Uterus (tissue), 2 donors: ENCODE results near the gene KLK7.

ENCODE experiments used
- POLR2A ChIP-seq, 2 donors: fragments of 450-650 bp; IDR thresholded peaks; one replicate each; pipeline ENCODE4 v1.6.1; 2016; ENCODE audit warnings: antibody characterized with exemption in 2 of 2, mild to moderate bottlenecking in 1 of 2, moderate library complexity in 1 of 2
- TF ChIP-seq, protein P1 (sequence below), 4 experiments: fragments of 200-600 bp in 2 of 4; fragments of 450-650 bp in 2 of 4; sonication (generic) in 2 of 4; IDR thresholded peaks; one replicate each; pipeline ENCODE4 v1.5.1; 2016 to 2019; ENCODE audit warnings: antibody characterized with exemption in 4 of 4, mild to moderate bottlenecking in 2 of 4, moderate library complexity in 1 of 4

DNA sequence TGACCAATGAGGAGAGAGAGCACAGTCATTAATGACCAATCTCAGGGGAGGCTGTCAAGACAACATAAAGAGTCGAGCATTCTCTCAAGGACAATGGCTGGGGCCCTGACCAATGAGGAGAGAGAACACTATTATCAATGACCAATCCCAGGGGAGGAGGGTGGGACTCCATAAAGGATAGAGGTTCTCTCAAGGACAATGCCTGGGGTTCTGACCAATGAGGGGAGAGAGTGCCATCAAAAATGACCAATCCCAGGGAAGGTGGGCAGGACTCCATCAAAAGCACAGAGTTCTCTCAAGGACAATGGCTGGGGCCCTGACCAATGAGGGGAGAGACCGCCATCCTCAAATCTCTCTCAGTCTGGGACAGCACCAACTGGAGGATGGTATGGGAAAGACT lies 46.0 kb upstream of the KLK7 start:
- TF ChIP-seq, protein P1, sequence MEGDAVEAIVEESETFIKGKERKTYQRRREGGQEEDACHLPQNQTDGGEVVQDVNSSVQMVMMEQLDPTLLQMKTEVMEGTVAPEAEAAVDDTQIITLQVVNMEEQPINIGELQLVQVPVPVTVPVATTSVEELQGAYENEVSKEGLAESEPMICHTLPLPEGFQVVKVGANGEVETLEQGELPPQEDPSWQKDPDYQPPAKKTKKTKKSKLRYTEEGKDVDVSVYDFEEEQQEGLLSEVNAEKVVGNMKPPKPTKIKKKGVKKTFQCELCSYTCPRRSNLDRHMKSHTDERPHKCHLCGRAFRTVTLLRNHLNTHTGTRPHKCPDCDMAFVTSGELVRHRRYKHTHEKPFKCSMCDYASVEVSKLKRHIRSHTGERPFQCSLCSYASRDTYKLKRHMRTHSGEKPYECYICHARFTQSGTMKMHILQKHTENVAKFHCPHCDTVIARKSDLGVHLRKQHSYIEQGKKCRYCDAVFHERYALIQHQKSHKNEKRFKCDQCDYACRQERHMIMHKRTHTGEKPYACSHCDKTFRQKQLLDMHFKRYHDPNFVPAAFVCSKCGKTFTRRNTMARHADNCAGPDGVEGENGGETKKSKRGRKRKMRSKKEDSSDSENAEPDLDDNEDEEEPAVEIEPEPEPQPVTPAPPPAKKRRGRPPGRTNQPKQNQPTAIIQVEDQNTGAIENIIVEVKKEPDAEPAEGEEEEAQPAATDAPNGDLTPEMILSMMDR (IDR thresholded peaks at IDR 0.05), result no peak
- no peak for TF ChIP-seq POLR2A (IDR thresholded peaks at IDR 0.05)
